HepG2 (cell line): Measurements from ENCODE around the gene SYNGR2. TPM values are rescaled to one million over a fixed set of nuclear protein-coding genes. Genes with fewer than 3 reads are reported as not detected.

ENCODE experiments used
- FOXC1 ChIP-seq: sonication (generic); formaldehyde crosslinking; IDR thresholded peaks from 2 replicates; pipeline ENCODE4 v1.8.0; 2022; ENCODE audit warnings: mild to moderate bottlenecking, missing genetic modification reagents, borderline replicate concordance
- FOXK2 ChIP-seq: fragments of 450-650 bp; IDR thresholded peaks from 2 replicates; pipeline ENCODE4 v1.6.1; 2016
- HNF4A ChIP-seq: sonication (generic); formaldehyde crosslinking; IDR thresholded peaks from 2 replicates; pipeline ENCODE4 v1.4.0; 2020; ENCODE audit warnings: missing genetic modification reagents
- HNRNPLL ChIP-seq: fragments of 200-400 bp; formaldehyde crosslinking; IDR thresholded peaks from 2 replicates; pipeline ENCODE4 v1.6.1; 2017; ENCODE audit warnings: mild to moderate bottlenecking, low read depth, low read length; ENCODE audit not compliant: poor library complexity, severe bottlenecking
- KDM3A ChIP-seq: IDR thresholded peaks from 2 replicates; pipeline ENCODE4 v1.6.1; 2018; ENCODE audit warnings: low read depth, missing compliant biosample characterization
- MAFG ChIP-seq: sonication (generic); formaldehyde crosslinking; IDR thresholded peaks from 2 replicates; pipeline ENCODE4 v1.5.1; 2020; ENCODE audit warnings: mild to moderate bottlenecking, missing genetic modification reagents
- MAX ChIP-seq: IDR thresholded peaks from 2 replicates; pipeline ENCODE4 v1.6.1; 2012; ENCODE audit warnings: inconsistent platforms
- NFAT5 ChIP-seq: sonication (generic); formaldehyde crosslinking; IDR thresholded peaks from 2 replicates; pipeline ENCODE4 v1.4.0; 2020; ENCODE audit warnings: missing genetic modification reagents
- NR2F1 ChIP-seq, 2 experiments: fragments of 450-650 bp in 1 of 2; formaldehyde crosslinking in 1 of 2; IDR thresholded peaks; 2 replicates each; pipeline versions ENCODE4 v1.5.0 to v1.6.1; 2016 to 2020; ENCODE audit warnings: mild to moderate bottlenecking in 1 of 2, missing compliant biosample characterization in 1 of 2, missing genetic modification reagents in 1 of 2, moderate library complexity in 1 of 2
- NR3C1 ChIP-seq: sonication (generic); formaldehyde crosslinking; IDR thresholded peaks from 2 replicates; pipeline ENCODE4 v1.4.0; 2020; ENCODE audit warnings: missing genetic modification reagents
- POLR2AphosphoS5 ChIP-seq: IDR thresholded peaks from 2 replicates; pipeline ENCODE4 v1.6.1; 2012; ENCODE audit warnings: low read depth, low read length
- RBFOX2 ChIP-seq: fragments of 200-400 bp; formaldehyde crosslinking; IDR thresholded peaks from 2 replicates; pipeline ENCODE4 v1.6.1; 2017; ENCODE audit warnings: low read depth, mild to moderate bottlenecking, low read length
- RORA ChIP-seq: sonication (generic); formaldehyde crosslinking; IDR thresholded peaks from 2 replicates; pipeline ENCODE4 v1.5.0; 2020; ENCODE audit warnings: mild to moderate bottlenecking, missing genetic modification reagents, moderate library complexity
- SRY ChIP-seq: sonication (generic); formaldehyde crosslinking; IDR thresholded peaks from 2 replicates; pipeline ENCODE4 v1.8.0; 2022; ENCODE audit warnings: mild to moderate bottlenecking, missing genetic modification reagents
- USF2 ChIP-seq, 2 experiments: sonication (generic) in 1 of 2; formaldehyde crosslinking in 1 of 2; IDR thresholded peaks; 2 replicates each; pipeline versions ENCODE4 v1.5.1 to v1.6.1; 2011 to 2020; ENCODE audit warnings: borderline replicate concordance in 1 of 2, low read depth in 1 of 2, low read length in 1 of 2, mild to moderate bottlenecking in 1 of 2, missing genetic modification reagents in 1 of 2, moderate library complexity in 1 of 2
- ZNF430 ChIP-seq: sonication (generic); formaldehyde crosslinking; IDR thresholded peaks from 2 replicates; pipeline ENCODE4 v1.9.0; 2021; ENCODE audit warnings: mild to moderate bottlenecking, missing genetic modification reagents
- ZNF44 ChIP-seq: sonication (generic); formaldehyde crosslinking; IDR thresholded peaks from 2 replicates; pipeline ENCODE4 v1.5.1; 2020; ENCODE audit warnings: mild to moderate bottlenecking, missing genetic modification reagents
- ZNF75D ChIP-seq: sonication (generic); formaldehyde crosslinking; IDR thresholded peaks from 2 replicates; pipeline ENCODE4 v1.8.1; 2023; ENCODE audit warnings: missing genetic modification reagents, mild to moderate bottlenecking, borderline replicate concordance
- polyA plus RNA-seq, 8 experiments: library from polyadenylated mRNA; depleted of rRNA in 3 of 8; stranded (reverse) in 7 of 8; unstranded in 1 of 8; fragments of >200 nt; fragmentation: Illumina TruSeq in 4 of 8; extraction: Trizol in 4 of 8; gene quantifications; 2 replicates each; pipeline versions ENCODE4 v1.2.1 to v1.2.3, GENCODE V29; 2011 to 2016; ENCODE audit warnings: low read depth in 4 of 8, missing spikeins in 1 of 8, mixed read lengths in 1 of 8; ENCODE audit not compliant: insufficient read depth in 1 of 8
- total RNA-seq, 5 experiments: library from RNA; depleted of rRNA; stranded (reverse); fragments of >200 nt; fragmentation: Illumina TruSeq; extraction: Trizol; gene quantifications; 2 replicates each; pipeline ENCODE4 v1.2.3, GENCODE V29; 2016; ENCODE audit warnings: low read depth in 1 of 5
- TF ChIP-seq, protein P1 (sequence below): sonication (generic); formaldehyde crosslinking; IDR thresholded peaks from 2 replicates; pipeline ENCODE4 v1.4.0; 2020; ENCODE audit warnings: missing genetic modification reagents, borderline replicate concordance
- TF ChIP-seq, protein P2 (sequence below): sonication (generic); formaldehyde crosslinking; IDR thresholded peaks from 2 replicates; pipeline ENCODE4 v1.5.1; 2020; ENCODE audit warnings: mild to moderate bottlenecking, missing genetic modification reagents, borderline replicate concordance

Gene SYNGR2
- total and polyA plus RNA-seq, 2 of the 13 experiments (the other 11 are each of a cell fraction or from before 2014, with no cell fraction given) = 46.7 to 170 TPM

DNA sequence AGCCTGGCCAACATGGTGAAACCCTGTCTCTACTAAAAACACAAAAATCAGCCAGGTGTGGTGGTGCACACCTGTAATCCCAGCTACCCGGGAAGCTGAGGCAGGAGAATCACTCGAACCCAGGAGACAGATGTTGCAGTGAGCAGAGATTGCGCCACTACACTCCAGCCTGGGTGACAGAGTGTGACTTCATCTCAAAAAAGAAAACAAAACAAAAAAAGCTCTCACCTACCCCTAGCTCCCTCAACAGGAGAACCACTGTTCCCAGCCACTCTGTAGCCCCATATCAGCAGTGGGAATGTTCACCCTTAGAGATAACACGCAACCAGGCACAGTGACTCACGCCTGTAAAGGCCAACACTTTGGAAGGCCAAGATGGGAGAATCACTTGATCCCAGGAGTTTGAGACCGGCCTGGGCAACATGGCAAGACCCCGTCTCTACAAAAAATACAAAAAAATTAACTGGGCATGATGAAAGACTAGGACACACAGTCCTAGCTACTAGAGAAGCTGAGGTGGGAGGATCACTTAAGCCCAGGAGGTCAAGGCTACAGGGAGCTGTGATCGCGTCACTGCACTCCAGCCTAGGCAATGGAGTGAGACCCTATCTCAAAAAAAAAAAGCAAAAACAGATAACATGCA lies 32.4 kb upstream of the SYNGR2 start (continued):
- no peak for TF ChIP-seq USF2 (IDR thresholded peaks at IDR 0.05; ENCODE audit: low read depth, low read length)
- TF ChIP-seq USF2 (CRISPR knock-in tag; IDR thresholded peaks at IDR 0.05; ENCODE audit: borderline replicate concordance) = no peak
- TF ChIP-seq HNRNPLL = no peak
- no peak for TF ChIP-seq FOXK2
- TF ChIP-seq, protein P1, sequence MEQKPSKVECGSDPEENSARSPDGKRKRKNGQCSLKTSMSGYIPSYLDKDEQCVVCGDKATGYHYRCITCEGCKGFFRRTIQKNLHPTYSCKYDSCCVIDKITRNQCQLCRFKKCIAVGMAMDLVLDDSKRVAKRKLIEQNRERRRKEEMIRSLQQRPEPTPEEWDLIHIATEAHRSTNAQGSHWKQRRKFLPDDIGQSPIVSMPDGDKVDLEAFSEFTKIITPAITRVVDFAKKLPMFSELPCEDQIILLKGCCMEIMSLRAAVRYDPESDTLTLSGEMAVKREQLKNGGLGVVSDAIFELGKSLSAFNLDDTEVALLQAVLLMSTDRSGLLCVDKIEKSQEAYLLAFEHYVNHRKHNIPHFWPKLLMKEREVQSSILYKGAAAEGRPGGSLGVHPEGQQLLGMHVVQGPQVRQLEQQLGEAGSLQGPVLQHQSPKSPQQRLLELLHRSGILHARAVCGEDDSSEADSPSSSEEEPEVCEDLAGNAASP (CRISPR knock-in tag) = no peak
- TF ChIP-seq ZNF44 = no peak
- no peak for TF ChIP-seq POLR2AphosphoS5
- no peak for TF ChIP-seq ZNF75D (CRISPR knock-in tag)
- TF ChIP-seq SRY (CRISPR knock-in tag) = no peak; the same call in 1 of the 2 replicates
- TF ChIP-seq HNF4A (CRISPR knock-in tag) = no peak
- TF ChIP-seq NFAT5 = no peak
- no peak for TF ChIP-seq FOXC1 (CRISPR knock-in tag)
- no peak for TF ChIP-seq MAX
- TF ChIP-seq, protein P2, sequence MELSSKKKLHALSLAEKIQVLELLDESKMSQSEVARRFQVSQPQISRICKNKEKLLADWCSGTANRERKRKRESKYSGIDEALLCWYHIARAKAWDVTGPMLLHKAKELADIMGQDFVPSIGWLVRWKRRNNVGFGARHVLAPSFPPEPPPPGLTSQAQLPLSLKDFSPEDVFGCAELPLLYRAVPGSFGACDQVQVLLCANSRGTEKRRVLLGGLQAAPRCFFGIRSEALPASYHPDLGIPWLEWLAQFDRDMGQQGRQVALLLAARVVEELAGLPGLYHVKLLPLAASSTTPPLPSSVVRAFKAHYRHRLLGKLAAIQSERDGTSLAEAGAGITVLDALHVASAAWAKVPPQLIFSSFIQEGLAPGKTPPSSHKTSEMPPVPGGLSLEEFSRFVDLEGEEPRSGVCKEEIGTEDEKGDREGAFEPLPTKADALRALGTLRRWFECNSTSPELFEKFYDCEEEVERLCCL (CRISPR knock-in tag) = no peak
- TF ChIP-seq KDM3A = no peak
- no peak; a peak in 1 of 4 replicates for TF ChIP-seq NR2F1 (CRISPR knock-in tag; IDR thresholded peaks at IDR 0.05)
- no peak for TF ChIP-seq ZNF430 (CRISPR knock-in tag)
- TF ChIP-seq NR3C1 = no peak
- no peak for TF ChIP-seq RORA (CRISPR knock-in tag)
- no peak for TF ChIP-seq MAFG (CRISPR knock-in tag)
- no peak for TF ChIP-seq RBFOX2
